Measurements from ENCODE around the gene CACNA1G.

Gene CACNA1G

DNA sequence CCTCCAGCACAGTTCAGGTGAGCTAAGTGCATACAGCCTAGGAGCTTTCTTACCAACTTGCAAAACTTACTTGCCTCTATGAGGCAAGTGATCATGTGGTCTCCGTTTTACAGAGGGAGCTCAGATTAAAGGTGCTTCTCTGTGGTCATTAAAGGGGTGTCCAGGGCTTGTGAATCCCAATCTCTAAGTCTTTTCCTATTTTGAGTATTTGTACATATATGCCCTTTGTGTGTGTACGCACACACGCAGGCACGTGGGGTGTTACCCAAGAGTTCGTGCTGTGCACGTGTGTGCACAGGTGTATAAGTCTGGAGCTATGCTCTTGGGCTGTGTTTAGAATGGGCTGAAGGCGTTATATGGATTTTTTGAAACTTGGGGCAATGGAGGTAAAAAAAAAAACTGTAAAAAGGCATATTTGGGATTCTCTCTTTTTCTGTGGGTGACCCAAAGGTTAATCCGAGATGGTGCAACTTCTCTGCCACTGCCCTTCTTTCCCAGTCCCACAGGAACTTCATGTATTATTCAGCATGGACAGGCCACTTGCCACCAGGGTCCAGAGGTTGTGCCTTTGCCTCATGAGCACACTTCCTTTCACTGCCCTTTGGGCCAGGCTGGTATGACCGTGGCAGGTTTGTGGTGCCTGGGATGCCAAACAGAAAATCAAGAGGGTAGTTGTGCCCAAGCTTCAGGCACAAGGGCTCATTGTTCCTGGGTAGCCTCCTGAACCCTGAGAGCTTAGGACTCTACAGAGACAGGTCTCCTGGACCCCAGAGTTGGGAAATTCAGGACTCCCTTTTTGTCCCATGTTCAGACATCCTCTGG lies 75.7 kb downstream of the CACNA1G start:
- no peak overlapping the region for H3K4me3 ChIP-seq (ENCODE audit: low read depth, low read length)
- H3K36me3 ChIP-seq (ENCODE audit: control insufficient read depth, insufficient read depth, low read length): no peaks in the 10 kb centered on the region
- H3K27me3 ChIP-seq (ENCODE audit: control insufficient read depth, insufficient read depth, low read length): peaks cover 69% of the 10 kb centered on the region
- peaks cover 31% of the 10 kb centered on the region; the same call in 1 of the 2 replicates for H3K4me1 ChIP-seq (ENCODE audit: control insufficient read depth, insufficient read depth, low read length)
- no peak overlapping the region for H3K9ac ChIP-seq (ENCODE audit: low read length)
- H3K27ac ChIP-seq (ENCODE audit: low read depth, low read length): no peak overlapping the region
- H3K9me3 ChIP-seq (ENCODE audit: control insufficient read depth, insufficient read depth, low read depth, low read length): no peaks in the 10 kb centered on the region

DNA sequence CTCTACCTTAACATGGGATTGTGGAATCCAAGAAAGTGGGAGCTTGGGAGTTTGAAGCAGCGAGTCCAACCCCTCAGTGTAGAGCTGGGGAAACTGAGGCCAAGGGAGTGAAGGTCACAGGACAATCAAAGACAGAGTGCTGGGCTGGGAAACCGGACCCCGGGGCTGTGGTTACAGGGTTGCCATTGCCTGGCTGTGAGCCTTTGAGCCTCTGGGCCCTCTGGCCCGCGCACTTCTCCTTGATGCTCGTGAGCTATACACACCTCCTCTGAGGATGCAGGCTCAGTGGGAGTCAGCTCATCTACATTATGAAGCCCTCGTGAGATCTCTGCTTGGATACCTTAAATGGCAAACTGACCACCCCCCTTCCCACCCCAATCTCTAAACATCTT lies 76.3 kb downstream of the CACNA1G start:
- Histone ChIP-seq H3K27ac (ENCODE audit: low read depth, low read length) (no peak overlapping the region), H3K9ac (ENCODE audit: low read length) (no peak overlapping the region), H3K36me3 (ENCODE audit: control insufficient read depth, insufficient read depth, low read length) (no peaks in the 10 kb centered on the region), H3K9me3 (ENCODE audit: control insufficient read depth, insufficient read depth, low read depth, low read length) (no peaks in the 10 kb centered on the region), H3K4me1 (ENCODE audit: control insufficient read depth, insufficient read depth, low read length) (peaks cover 35% of the 10 kb centered on the region; the same call in 1 of the 2 replicates), H3K27me3 (ENCODE audit: control insufficient read depth, insufficient read depth, low read length) (peaks cover 64% of the 10 kb centered on the region), H3K4me3 (ENCODE audit: low read depth, low read length) (no peak overlapping the region)

DNA sequence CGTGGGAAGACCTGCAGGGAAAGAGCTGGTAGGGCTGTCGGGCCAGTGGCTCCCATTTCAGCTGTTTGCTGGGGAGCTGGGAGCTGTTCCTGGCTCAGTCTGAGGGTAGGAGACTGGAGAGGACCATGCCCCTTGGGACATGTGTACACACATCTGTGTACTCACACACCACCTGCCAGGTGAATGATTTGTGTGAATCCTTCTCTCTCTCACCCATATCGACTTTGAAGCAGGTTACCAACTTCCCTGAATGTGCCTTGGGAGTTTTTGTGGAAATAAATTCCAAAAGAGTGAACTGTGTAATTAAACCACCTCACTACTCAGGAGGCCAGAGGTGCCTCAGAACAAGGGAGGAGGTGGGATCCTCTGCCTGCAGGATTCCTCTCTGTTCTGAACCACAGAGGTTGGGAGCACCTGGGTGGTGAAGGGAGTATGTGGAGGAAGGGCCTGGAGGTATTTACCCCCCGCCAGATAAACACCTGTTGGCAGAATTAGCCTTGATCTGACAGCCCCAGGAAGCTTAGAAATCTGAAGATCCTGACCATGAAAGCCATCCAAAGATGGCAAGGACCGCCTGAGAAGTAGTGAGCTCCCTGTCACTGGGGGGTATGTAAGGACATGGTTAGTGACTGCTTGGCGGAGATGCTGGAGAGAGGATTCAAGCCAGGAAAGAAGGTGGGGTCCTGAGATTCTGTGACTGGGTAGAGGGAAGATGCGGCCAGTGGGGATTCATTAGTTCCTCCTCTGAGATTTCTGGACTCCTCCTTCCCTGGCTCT lies 77.5 kb downstream of the CACNA1G start:
- H3K4me3 ChIP-seq (ENCODE audit: low read depth, low read length): no peak overlapping the region
- H3K9ac ChIP-seq (ENCODE audit: low read length): no peak overlapping the region
- H3K4me1 ChIP-seq (ENCODE audit: control insufficient read depth, insufficient read depth, low read length): peaks cover 35% of the 10 kb centered on the region; the same call in 1 of the 2 replicates

DNA sequence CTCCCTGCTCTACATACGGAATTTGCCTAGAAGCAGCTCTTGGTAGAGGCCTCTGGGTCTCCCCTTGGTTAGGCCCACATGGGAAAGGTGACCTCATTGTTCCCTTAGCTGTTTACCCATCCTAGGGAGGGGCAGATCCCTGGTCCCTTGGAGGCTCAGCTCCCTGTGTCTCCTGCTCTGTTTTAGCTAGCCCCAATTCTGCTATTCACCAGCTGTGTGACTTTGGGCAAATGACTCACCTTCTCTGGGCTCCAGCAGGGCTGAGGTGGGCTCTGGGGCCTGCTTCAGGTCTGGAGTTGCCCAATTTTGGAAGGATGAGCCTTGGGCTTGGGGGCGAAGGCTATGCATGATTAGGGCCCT lies 78.1 kb downstream of the CACNA1G start:
- Histone ChIP-seq H3K4me1 (ENCODE audit: control insufficient read depth, insufficient read depth, low read length) (peaks cover 35% of the 10 kb centered on the region; the same call in 1 of the 2 replicates), H3K9me3 (ENCODE audit: control insufficient read depth, insufficient read depth, low read depth, low read length) (no peaks in the 10 kb centered on the region), H3K27ac (ENCODE audit: low read depth, low read length) (no peak overlapping the region), H3K4me3 (ENCODE audit: low read depth, low read length) (no peak overlapping the region), H3K36me3 (ENCODE audit: control insufficient read depth, insufficient read depth, low read length) (no peaks in the 10 kb centered on the region), H3K9ac (ENCODE audit: low read length) (no peak overlapping the region), H3K27me3 (ENCODE audit: control insufficient read depth, insufficient read depth, low read length) (peaks cover 47% of the 10 kb centered on the region)

More for the DNA sequence above, 77.5 kb downstream of the CACNA1G start:
- H3K9me3 ChIP-seq (ENCODE audit: control insufficient read depth, insufficient read depth, low read depth, low read length): no peaks in the 10 kb centered on the region
- H3K27ac ChIP-seq (ENCODE audit: low read depth, low read length): no peak overlapping the region
- peaks cover 52% of the 10 kb centered on the region for H3K27me3 ChIP-seq (ENCODE audit: control insufficient read depth, insufficient read depth, low read length)
- no peaks in the 10 kb centered on the region for H3K36me3 ChIP-seq (ENCODE audit: control insufficient read depth, insufficient read depth, low read length)

DNA sequence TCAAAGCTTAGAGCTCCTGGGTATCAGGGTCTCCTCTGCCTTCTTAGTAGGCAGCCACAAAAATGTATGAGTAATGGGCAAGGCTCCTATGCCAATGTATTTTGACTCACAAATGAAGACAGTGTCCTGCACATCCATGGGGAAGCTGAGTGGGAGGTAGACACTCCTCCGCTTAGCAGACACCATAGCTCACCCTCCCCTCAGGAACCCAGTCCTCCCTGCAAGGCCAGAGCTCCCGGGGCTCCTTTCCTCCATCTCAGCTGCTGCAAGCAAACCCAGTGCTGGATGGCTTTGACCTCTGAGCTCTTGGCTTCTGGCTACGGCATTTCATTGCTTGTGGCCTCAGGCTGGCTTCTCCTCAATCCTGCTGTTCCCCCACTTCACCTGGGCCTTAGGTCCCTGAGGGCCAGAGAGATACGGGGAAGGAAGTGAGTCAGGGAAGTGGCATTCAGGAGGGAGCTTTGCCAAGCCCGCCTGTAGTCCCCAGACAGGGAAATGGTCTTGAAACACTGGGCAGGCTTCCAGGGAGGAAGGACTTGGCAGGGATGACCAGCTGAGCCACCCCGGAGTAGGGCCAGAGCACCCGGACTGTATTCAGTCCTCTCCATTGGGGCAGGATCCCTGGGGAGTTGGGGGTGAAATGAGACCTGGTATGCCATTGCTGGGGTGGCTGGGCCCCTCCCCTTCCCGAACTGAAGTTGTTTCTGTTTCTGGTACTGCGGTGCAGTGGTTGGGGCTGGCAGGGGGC lies 78.6 kb downstream of the CACNA1G start:
- Histone ChIP-seq H3K9ac (ENCODE audit: low read length) (no peak overlapping the region), H3K27ac (ENCODE audit: low read depth, low read length) (no peak overlapping the region), H3K27me3 (ENCODE audit: control insufficient read depth, insufficient read depth, low read length) (peaks cover 41% of the 10 kb centered on the region), H3K4me3 (ENCODE audit: low read depth, low read length) (no peak overlapping the region), H3K4me1 (ENCODE audit: control insufficient read depth, insufficient read depth, low read length) (peaks cover 35% of the 10 kb centered on the region; the same call in 1 of the 2 replicates), H3K9me3 (ENCODE audit: control insufficient read depth, insufficient read depth, low read depth, low read length) (no peaks in the 10 kb centered on the region), H3K36me3 (ENCODE audit: control insufficient read depth, insufficient read depth, low read length) (no peaks in the 10 kb centered on the region)

DNA sequence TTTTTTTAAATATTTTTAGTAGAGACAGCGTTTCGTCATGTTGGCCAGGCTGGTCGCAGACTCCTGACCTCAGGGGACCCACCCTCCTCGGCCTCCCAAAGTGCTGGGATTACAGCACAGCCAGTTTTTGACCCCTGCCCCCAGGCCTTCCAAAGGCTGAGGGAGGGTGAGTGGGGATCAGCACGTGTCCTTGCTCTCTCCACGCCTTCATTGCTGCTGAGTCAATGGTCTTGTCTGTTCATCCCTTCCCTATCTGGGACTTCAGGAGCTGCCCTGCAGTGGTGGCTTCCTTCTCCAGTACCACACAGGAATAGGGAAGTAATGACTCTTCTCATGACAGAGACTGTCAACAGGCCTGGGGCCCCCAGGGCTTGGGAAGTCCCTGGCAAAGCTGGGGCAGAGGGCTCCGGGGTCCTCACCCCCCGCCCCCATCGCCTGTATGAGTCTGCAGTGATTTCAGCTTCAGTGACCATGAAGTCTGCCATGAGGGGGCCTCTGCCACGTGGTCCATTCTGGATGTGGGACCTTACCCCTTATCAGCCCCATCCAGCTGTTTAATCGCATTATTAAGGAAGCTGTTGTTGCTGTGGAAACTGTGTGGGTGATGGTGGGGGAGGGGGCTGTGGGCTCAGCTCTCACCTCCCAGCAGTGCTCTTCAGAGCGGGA lies 80.3 kb downstream of the CACNA1G start:
- Histone ChIP-seq H3K27ac (ENCODE audit: low read depth, low read length) (no peak overlapping the region), H3K4me1 (ENCODE audit: control insufficient read depth, insufficient read depth, low read length) (peaks cover 35% of the 10 kb centered on the region; the same call in 1 of the 2 replicates), H3K9ac (ENCODE audit: low read length) (no peak overlapping the region), H3K9me3 (ENCODE audit: control insufficient read depth, insufficient read depth, low read depth, low read length) (no peaks in the 10 kb centered on the region), H3K27me3 (ENCODE audit: control insufficient read depth, insufficient read depth, low read length) (peaks cover 24% of the 10 kb centered on the region), H3K4me3 (ENCODE audit: low read depth, low read length) (no peak overlapping the region), H3K36me3 (ENCODE audit: control insufficient read depth, insufficient read depth, low read length) (no peaks in the 10 kb centered on the region)

DNA sequence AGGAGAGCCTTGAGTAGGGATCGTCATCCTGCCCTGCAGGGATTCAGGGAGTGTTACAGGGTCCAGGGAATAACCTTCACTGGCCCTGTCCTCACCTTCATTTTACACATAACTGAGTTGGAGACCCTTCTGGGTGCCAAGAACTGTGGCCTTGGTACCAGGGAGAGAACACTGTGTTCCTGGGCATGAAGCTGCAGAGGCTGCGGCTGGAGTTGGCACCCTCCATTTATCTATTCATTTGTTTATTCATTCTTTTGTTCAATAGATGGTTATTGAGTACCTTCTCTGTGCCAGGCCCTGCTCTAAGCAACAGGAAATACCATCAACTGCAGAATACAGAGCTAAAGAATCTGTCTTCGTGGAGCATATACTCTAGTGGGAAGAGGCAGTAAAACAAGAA lies 80.8 kb downstream of the CACNA1G start:
- Histone ChIP-seq H3K9me3 (ENCODE audit: control insufficient read depth, insufficient read depth, low read depth, low read length) (no peaks in the 10 kb centered on the region), H3K4me3 (ENCODE audit: low read depth, low read length) (no peak overlapping the region), H3K36me3 (ENCODE audit: control insufficient read depth, insufficient read depth, low read length) (no peaks in the 10 kb centered on the region), H3K4me1 (ENCODE audit: control insufficient read depth, insufficient read depth, low read length) (peaks cover 35% of the 10 kb centered on the region; the same call in 1 of the 2 replicates), H3K27ac (ENCODE audit: low read depth, low read length) (no peak overlapping the region), H3K9ac (ENCODE audit: low read length) (no peak overlapping the region), H3K27me3 (ENCODE audit: control insufficient read depth, insufficient read depth, low read length) (peaks cover 19% of the 10 kb centered on the region)

DNA sequence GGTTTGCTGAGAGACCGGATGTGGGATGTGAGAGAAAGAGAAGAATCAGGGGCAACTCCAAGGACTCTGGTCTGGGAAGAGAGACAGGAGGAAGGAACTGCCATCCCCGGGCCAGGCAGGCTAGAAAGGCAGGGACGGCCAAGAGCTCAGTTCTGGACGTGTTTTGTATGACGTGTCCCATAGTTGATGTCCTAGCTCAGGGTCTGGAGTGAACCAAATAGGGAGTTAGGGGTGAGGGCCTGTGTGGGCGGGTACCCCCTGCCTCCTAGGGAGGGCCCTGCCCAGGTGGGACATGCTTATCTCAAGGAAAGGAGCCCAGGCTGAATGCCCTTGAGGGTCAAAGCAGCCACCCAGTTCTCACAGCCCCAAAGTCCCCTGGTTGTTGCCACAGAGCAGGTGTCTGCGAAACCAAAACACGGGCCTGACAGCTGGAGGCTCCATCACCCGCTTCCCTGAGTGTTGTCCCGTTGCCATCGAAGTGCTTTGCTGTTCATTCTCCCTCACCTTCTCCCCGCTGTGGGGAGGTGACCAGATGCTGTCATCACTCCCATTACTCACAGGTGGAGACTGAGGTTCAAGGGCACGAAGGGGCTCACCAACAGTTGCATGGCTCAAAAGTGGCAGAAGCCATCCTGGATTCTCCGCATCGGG lies 81.7 kb downstream of the CACNA1G start:
- Histone ChIP-seq H3K27ac (ENCODE audit: low read depth, low read length) (no peak overlapping the region), H3K27me3 (ENCODE audit: control insufficient read depth, insufficient read depth, low read length) (peaks cover 11% of the 10 kb centered on the region; the same call in 1 of the 2 replicates), H3K4me1 (ENCODE audit: control insufficient read depth, insufficient read depth, low read length) (peaks cover 32% of the 10 kb centered on the region; the same call in 1 of the 2 replicates), H3K9me3 (ENCODE audit: control insufficient read depth, insufficient read depth, low read depth, low read length) (no peaks in the 10 kb centered on the region), H3K4me3 (ENCODE audit: low read depth, low read length) (no peak overlapping the region), H3K9ac (ENCODE audit: low read length) (no peak overlapping the region), H3K36me3 (ENCODE audit: control insufficient read depth, insufficient read depth, low read length) (no peaks in the 10 kb centered on the region)

DNA sequence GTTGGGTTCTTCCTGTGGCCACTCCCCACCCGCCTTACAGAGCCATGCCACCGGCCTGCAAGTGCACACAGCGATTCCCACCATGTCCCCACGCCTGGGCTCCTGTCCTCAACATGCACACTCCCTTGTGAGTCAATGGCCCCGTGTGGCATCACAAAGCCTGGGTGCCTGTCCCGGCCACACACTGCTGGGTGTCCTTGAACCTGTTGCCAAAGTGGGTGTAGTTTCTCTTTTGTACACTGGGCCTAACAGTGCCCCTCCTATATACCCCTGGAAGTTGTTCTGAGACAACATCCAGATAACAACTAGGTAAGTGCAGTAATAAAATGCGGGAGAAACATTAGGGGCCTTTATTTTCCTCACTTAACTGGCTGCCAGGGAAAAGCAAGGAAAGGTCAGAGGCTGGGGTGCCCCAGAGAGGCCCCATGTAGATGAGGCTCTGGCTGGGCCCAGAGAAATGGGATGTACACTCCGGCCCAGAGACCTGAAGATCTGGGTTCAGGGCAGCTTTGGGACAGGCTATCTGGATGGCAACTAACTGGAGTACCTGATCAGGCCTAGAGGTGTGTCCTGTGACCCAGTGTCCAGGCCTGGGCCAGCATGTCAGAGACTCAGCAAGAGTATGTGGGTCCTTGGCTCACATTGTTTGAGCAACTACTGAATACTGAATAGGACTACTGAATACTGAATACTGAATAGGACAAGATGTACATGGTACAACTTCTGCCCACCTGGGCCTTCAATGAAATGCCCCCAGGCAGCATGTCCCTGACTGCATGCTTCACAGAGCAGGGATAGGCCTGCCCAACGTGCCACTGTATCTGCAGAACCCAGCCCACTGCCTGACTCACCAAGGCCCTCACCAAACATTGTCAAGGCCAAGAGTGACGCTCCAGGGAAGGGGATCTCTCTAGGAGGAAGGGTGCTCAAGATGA lies 82.5 kb downstream of the CACNA1G start:
- Histone ChIP-seq H3K36me3 (ENCODE audit: control insufficient read depth, insufficient read depth, low read length) (no peaks in the 10 kb centered on the region), H3K9ac (ENCODE audit: low read length) (no peak overlapping the region), H3K4me1 (ENCODE audit: control insufficient read depth, insufficient read depth, low read length) (peaks cover 25% of the 10 kb centered on the region; the same call in 1 of the 2 replicates), H3K27me3 (ENCODE audit: control insufficient read depth, insufficient read depth, low read length) (peaks cover 3% of the 10 kb centered on the region; the same call in 1 of the 2 replicates), H3K4me3 (ENCODE audit: low read depth, low read length) (no peak overlapping the region), H3K9me3 (ENCODE audit: control insufficient read depth, insufficient read depth, low read depth, low read length) (no peaks in the 10 kb centered on the region), H3K27ac (ENCODE audit: low read depth, low read length) (no peak overlapping the region)

Data from HUES6 (cell line).